Activated CD8-positive, alpha-beta T cell treated with anti-CD3 and anti-CD28 coated beads for 36 hours (primary cell): ENCODE data around the gene NCAPG2. TPM values are rescaled to one million over a fixed set of nuclear protein-coding genes. Genes with fewer than 3 reads are reported as not detected.

Source experiments
- ATAC-seq: fragments of 200-7000 bp; cut with Tn5 transposase; one replicate; pipeline ENCODE4 v1.10.0; 2021; ENCODE audit warnings: mild to moderate bottlenecking, moderate library complexity
- CTCF ChIA-PET: fragments of 350-600 bp; sonication (Branson Sonifier 250); formaldehyde crosslinking; loops from one replicate; lab custom pipeline; 2021; ENCODE audit warnings: antibody characterized with exemption; lab: Charles Lee
- POLR2A ChIA-PET: fragments of 350-600 bp; sonication (Branson Sonifier 250); formaldehyde crosslinking; loops from one replicate; lab custom pipeline; 2021; ENCODE audit warnings: antibody characterized with exemption; lab: Charles Lee
- DNase-seq: peaks from one replicate; pipeline ENCODE4 v3.0.0-alpha.2; 2020
- H3K27ac Mint-ChIP-seq: one replicate; pipeline ENCODE4 v1.8.0; 2021; ENCODE audit warnings: mild to moderate bottlenecking, mixed read lengths
- H3K27me3 Mint-ChIP-seq: one replicate; pipeline ENCODE4 v1.8.0; 2021; ENCODE audit warnings: mixed read lengths
- H3K36me3 Mint-ChIP-seq: one replicate; pipeline ENCODE4 v1.8.0; 2021; ENCODE audit warnings: low read depth, mixed read lengths
- H3K4me1 Mint-ChIP-seq: one replicate; pipeline ENCODE4 v1.8.0; 2021; ENCODE audit warnings: low read depth, mixed read lengths
- H3K4me3 Mint-ChIP-seq: one replicate; pipeline ENCODE4 v1.8.0; 2021; ENCODE audit warnings: mild to moderate bottlenecking, moderate library complexity, mixed read lengths
- H3K9me3 Mint-ChIP-seq: one replicate; pipeline ENCODE4 v1.8.0; 2021; ENCODE audit warnings: mixed read lengths
- CTCF ChIP-seq: fragments of 200-600 bp; IDR thresholded peaks from one replicate; pipeline ENCODE4 v1.8.0; 2022; ENCODE audit warnings: antibody characterized with exemption, mild to moderate bottlenecking
- intact Hi-C: fragments of 100-400 bp; cut with micrococcal nuclease; formaldehyde crosslinking; loops from one replicate; pipeline ENCODE4 v1.10.0; 2022
- total RNA-seq, 2 experiments: library from RNA; stranded (reverse); gene quantifications; one replicate each; pipeline ENCODE4 v1.2.3, GENCODE V29; 2021

NCAPG2 gene
- total RNA-seq, 2 experiments from 2014 or later, result 108 to 113 TPM

- ChIA-PET CTCF (interaction anchor here (1.1 to 1.7 kb wide), 3 partner anchors 27 to 356 kb away, joined by 3 to 8 read pairs (median 5); no protein-coding TSS in a partner anchor), POLR2A (interaction anchor here (1.3 kb wide), 1 partner anchor 21 kb away, joined by 4 read pairs; no protein-coding TSS in a partner anchor)
- Mint-ChIP-seq H3K4me1 (no peaks in the 10 kb centered on the region), H3K27me3 (no peaks in the 10 kb centered on the region), H3K4me3 (no peak overlapping the region), H3K27ac (no peak overlapping the region), H3K9me3 (no peaks in the 10 kb centered on the region), H3K36me3 (peaks cover 13% of the 10 kb centered on the region)
- no peak for TF ChIP-seq CTCF
- DNase-seq (no peak), ATAC-seq (no peak)
- intact Hi-C loops, result no loop called here
These were observed 84.2 kb downstream of the NCAPG2 start for GRCh38 chr7:158620418-158620817.

- Mint-ChIP-seq H3K27me3 (no peaks in the 10 kb centered on the region), H3K36me3 (peaks cover 11% of the 10 kb centered on the region)
These were observed 85.9 kb downstream of the NCAPG2 start for GRCh38 chr7:158618745-158619140.

GRCh38 chr7:158617737-158618128, 86.9 kb downstream of the NCAPG2 start:
- intact Hi-C loops, result no loop called here
- Mint-ChIP-seq H3K36me3 (peaks cover 4% of the 10 kb centered on the region), H3K27ac (no peak overlapping the region), H3K27me3 (no peaks in the 10 kb centered on the region), H3K4me1 (peaks cover 9% of the 10 kb centered on the region), H3K9me3 (no peaks in the 10 kb centered on the region), H3K4me3 (no peak overlapping the region)
- ATAC-seq, result no peak
- ChIA-PET POLR2A (no interaction called here), CTCF (no interaction called here)
- no peak for TF ChIP-seq CTCF
- DNase-seq, result no peak

More at GRCh38 chr7:158618745-158619140, 85.9 kb downstream of the NCAPG2 start:
- no peak for DNase-seq
- no peak overlapping the region for H3K4me3 Mint-ChIP-seq
- H3K27ac Mint-ChIP-seq, result no peak overlapping the region
- POLR2A ChIA-PET, result no interaction called here
- H3K4me1 Mint-ChIP-seq, result no peaks in the 10 kb centered on the region
- no peak for TF ChIP-seq CTCF
- intact Hi-C loops, result no loop called here
- ATAC-seq, result no peak
- CTCF ChIA-PET, result interaction anchor here (1.4 to 1.7 kb wide), 2 partner anchors 12 to 28 kb away, joined by 3 to 8 read pairs; no protein-coding TSS in a partner anchor
- H3K9me3 Mint-ChIP-seq, result no peaks in the 10 kb centered on the region

- Mint-ChIP-seq H3K4me1 (peaks cover 14% of the 10 kb centered on the region), H3K27me3 (no peaks in the 10 kb centered on the region), H3K36me3 (peaks cover 6% of the 10 kb centered on the region), H3K27ac (no peak overlapping the region), H3K9me3 (no peaks in the 10 kb centered on the region), H3K4me3 (no peak overlapping the region)
- no peak for DNase-seq
- ChIA-PET POLR2A (no interaction called here), CTCF (no interaction called here)
- TF ChIP-seq CTCF, result no peak
- ATAC-seq, result no peak
- intact Hi-C loops, result no loop called here
These were observed 88.6 kb downstream of the NCAPG2 start for GRCh38 chr7:158616050-158616449.

GRCh38 chr7:158614700-158615099, 89.9 kb downstream of the NCAPG2 start:
- Mint-ChIP-seq H3K27ac (no peak overlapping the region), H3K36me3 (peaks cover 9% of the 10 kb centered on the region), H3K4me3 (no peak overlapping the region), H3K9me3 (no peaks in the 10 kb centered on the region), H3K4me1 (peaks cover 14% of the 10 kb centered on the region), H3K27me3 (no peaks in the 10 kb centered on the region)
- TF ChIP-seq CTCF, result no peak
- ChIA-PET CTCF (interaction anchor here (0.6 kb wide), 1 partner anchor 33 kb away, joined by 3 read pairs; no protein-coding TSS in a partner anchor), POLR2A (no interaction called here)
- ATAC-seq (no peak), DNase-seq (no peak)
- intact Hi-C loops, result no loop called here
